Smooth muscle cell (in vitro differentiated cells): ENCODE results near the gene CHRNA5. TPM values are rescaled to one million over a fixed set of nuclear protein-coding genes. Genes with fewer than 3 reads are reported as not detected.

Experiments
- DNase-seq: peaks from one replicate; lab custom pipeline; 2025; ENCODE audit not compliant: unreplicated experiment; lab: John Stamatoyannopoulos, UW
- H2AFZ ChIP-seq: fragments of 200-600 bp; sonication (generic); 2 replicates; pipeline ENCODE4 v1.6.0; 2016; ENCODE audit warnings: antibody characterized with exemption, low read depth, mild to moderate bottlenecking
- H3F3A ChIP-seq: fragments of 200-600 bp; sonication (generic); 2 replicates; pipeline ENCODE4 v1.6.0; 2017; ENCODE audit warnings: antibody characterized with exemption, low read depth
- H3K27ac ChIP-seq: fragments of 200-600 bp; sonication (generic); 2 replicates; pipeline ENCODE4 v1.5.1; 2016; ENCODE audit warnings: low read depth, mild to moderate bottlenecking
- H3K27me3 ChIP-seq: fragments of 200-600 bp; sonication (generic); 2 replicates; pipeline ENCODE4 v1.6.1; 2016; ENCODE audit warnings: low read depth, mild to moderate bottlenecking
- H3K36me3 ChIP-seq: fragments of 200-600 bp; sonication (generic); 2 replicates; pipeline ENCODE4 v1.5.1; 2016; ENCODE audit warnings: low read depth
- H3K4me1 ChIP-seq: fragments of 200-600 bp; sonication (generic); 2 replicates; pipeline ENCODE4 v1.5.1; 2016; ENCODE audit warnings: low read depth
- H3K4me2 ChIP-seq: fragments of 200-600 bp; sonication (generic); 2 replicates; pipeline ENCODE4 v1.6.0; 2016; ENCODE audit warnings: mild to moderate bottlenecking
- H3K4me3 ChIP-seq: fragments of 200-600 bp; sonication (generic); 2 replicates; pipeline ENCODE4 v1.5.1; 2016; ENCODE audit warnings: mild to moderate bottlenecking
- H3K79me2 ChIP-seq: fragments of 200-600 bp; sonication (generic); 2 replicates; pipeline ENCODE4 v1.6.0; 2016; ENCODE audit warnings: low read depth, mild to moderate bottlenecking
- H3K9ac ChIP-seq: fragments of 200-600 bp; sonication (generic); 2 replicates; pipeline ENCODE4 v1.6.0; 2016; ENCODE audit warnings: low read depth
- H3K9me3 ChIP-seq: fragments of 200-600 bp; sonication (generic); replicated peaks from 2 replicates; pipeline ENCODE4 v1.5.1; 2016; ENCODE audit warnings: low read depth
- H4K20me1 ChIP-seq: fragments of 200-600 bp; sonication (generic); 2 replicates; pipeline ENCODE4 v1.6.0; 2016; ENCODE audit warnings: low read depth
- CTCF ChIP-seq: fragments of 200-600 bp; sonication (generic); IDR thresholded peaks from 2 replicates; pipeline ENCODE4 v1.5.1; 2017; ENCODE audit warnings: borderline replicate concordance, mild to moderate bottlenecking, antibody characterized with exemption; ENCODE audit not compliant: insufficient read depth, poor library complexity, severe bottlenecking
- WGBS: methylation state at CpG from one replicate; pipeline ENCODE4 v1.1.7; 2016; ENCODE audit warnings: low lambda C conversion rate; 5-methylcytosine and 5-hydroxymethylcytosine counted together
- polyA plus RNA-seq: library from polyadenylated mRNA; unstranded; fragments of >200 nt; fragmentation: Nextera tagmentation; extraction: Ambion mirVana; gene quantifications from 2 replicates; pipeline ENCODE4 v1.2.1, GENCODE V29; 2016
- total RNA-seq: library from RNA; depleted of rRNA; stranded (reverse); fragments of >200 nt; gene quantifications from 2 replicates; pipeline ENCODE4 v1.2.3, GENCODE V29; 2014

Gene CHRNA5
- total and polyA plus RNA-seq, 2 experiments from 2014 or later, result 0.85 to 2.4 TPM

GRCh38 chr15:78540141-78540870 is 25.0 kb upstream of the CHRNA5 start, which contains the start of gene PSMA4:
PSMA4 (plus strand) TSS chr15:78540444; CDS start chr15:78541928, 1,484 bp downstream.
- Histone ChIP-seq H3K4me1 (peaks cover 9% of the 10 kb centered on the region), H3K9ac (peak within 1 kb of the TSS; percentile 98), H3F3A (no peaks in the 10 kb centered on the region), H3K9me3 (no peaks in the 10 kb centered on the region), H3K4me3 (peak within 1 kb of the TSS; percentile 90), H3K27ac (peak within 1 kb of the TSS; percentile 95), H3K36me3 (peaks cover 17% of the 10 kb centered on the region), H4K20me1 (peaks cover 8% of the 10 kb centered on the region), H3K79me2 (peaks cover 26% of the 10 kb centered on the region), H2AFZ (peak within 1 kb of the TSS; percentile 94), H3K4me2 (peak within 1 kb of the TSS; percentile 97), H3K27me3 (no peaks in the 10 kb centered on the region)
- DNase-seq, result peak; percentile 97
- TF ChIP-seq CTCF, result peak; percentile 16
- WGBS, result under 1% methylated on average over 45 of the region's 56 CpGs

- WGBS, result 10% methylated on average over 16 of the region's 17 CpGs
- DNase-seq, result no peak
- Histone ChIP-seq H3K9ac (peak overlapping the region; percentile 98), H3K4me3 (peak overlapping the region; percentile 90), H3K9me3 (no peaks in the 10 kb centered on the region), H3K27me3 (no peaks in the 10 kb centered on the region), H3K27ac (peak overlapping the region; percentile 95), H3K4me2 (peak overlapping the region; percentile 97), H4K20me1 (peaks cover 15% of the 10 kb centered on the region), H3K79me2 (peaks cover 27% of the 10 kb centered on the region), H2AFZ (peak overlapping the region; percentile 94), H3K4me1 (peaks cover 9% of the 10 kb centered on the region), H3K36me3 (peaks cover 25% of the 10 kb centered on the region), H3F3A (no peaks in the 10 kb centered on the region)
- TF ChIP-seq CTCF, result no peak
Observed at GRCh38 chr15:78540871-78541743, 24.2 kb upstream of the CHRNA5 start.

DNA sequence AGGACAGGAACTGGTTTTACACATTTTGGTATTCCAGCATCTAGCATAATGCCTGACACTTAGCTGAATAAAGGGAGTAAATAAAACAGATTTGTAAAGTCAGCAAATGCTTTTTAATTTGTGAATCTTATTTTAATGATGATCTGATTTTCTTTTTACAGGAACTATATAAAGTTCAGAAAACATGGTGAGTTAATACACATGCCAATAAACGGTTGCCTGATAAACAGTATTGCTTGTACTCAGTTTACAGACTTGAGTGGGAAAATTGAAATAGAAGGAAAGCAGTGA is 23.6 kb upstream of the CHRNA5 start:
- TF ChIP-seq CTCF, result no peak
- H4K20me1 ChIP-seq, result peaks cover 15% of the 10 kb centered on the region
- H3K36me3 ChIP-seq, result peaks cover 30% of the 10 kb centered on the region
- H3K27ac ChIP-seq, result peak overlapping the region; percentile 95
- no peak overlapping the region for H2AFZ ChIP-seq
- no peaks in the 10 kb centered on the region for H3K9me3 ChIP-seq
- no peaks in the 10 kb centered on the region for H3K27me3 ChIP-seq
- peak overlapping the region; percentile 98 for H3K9ac ChIP-seq
- no peaks in the 10 kb centered on the region for H3F3A ChIP-seq
- H3K79me2 ChIP-seq, result peaks cover 27% of the 10 kb centered on the region
- WGBS, result 87% methylated on average over 1 of the region's 1 CpG
- H3K4me1 ChIP-seq, result peaks cover 9% of the 10 kb centered on the region
- peak overlapping the region; percentile 97 for H3K4me2 ChIP-seq
- no peak for DNase-seq
- H3K4me3 ChIP-seq, result peak overlapping the region; percentile 90
